Erythroblast (primary cell): ENCODE measurements around the gene WSCD1.

ENCODE experiments used
- DNase-seq, 2 experiments: peaks; one replicate each; lab custom pipeline; 2025; lab: John Stamatoyannopoulos, UW
- GATA1 ChIP-seq: IDR thresholded peaks from 2 replicates; pipeline ENCODE4 v1.6.1; 2011; ENCODE audit warnings: low read depth, mild to moderate bottlenecking, control low read depth, low read length, moderate library complexity
- POLR2A ChIP-seq: IDR thresholded peaks from 2 replicates; pipeline ENCODE4 v1.6.1; 2011; ENCODE audit warnings: mild to moderate bottlenecking, low read length

WSCD1 gene

DNA sequence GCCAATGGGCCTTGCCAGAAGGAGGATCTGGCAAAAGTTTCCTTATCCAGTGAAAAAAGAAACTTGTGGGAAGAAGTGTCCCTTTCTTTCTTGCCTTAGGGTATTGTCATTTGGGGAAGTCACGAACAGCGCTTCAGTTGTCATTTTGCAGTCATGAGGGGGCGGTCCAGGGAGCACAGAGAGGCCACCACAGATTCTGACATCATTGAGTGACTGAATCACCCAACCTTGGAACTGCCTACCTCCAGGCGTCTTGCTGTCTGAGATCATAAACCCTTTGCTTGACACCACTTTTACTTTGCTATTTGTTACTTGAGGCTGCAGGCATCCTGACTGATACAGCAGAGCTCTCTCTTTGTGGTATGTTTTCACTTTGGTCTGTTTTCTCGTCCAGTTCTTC lies 3.1 kb upstream of the WSCD1 start:
- no peak for DNase-seq
- TF ChIP-seq POLR2A: no peak
- TF ChIP-seq GATA1: no peak

DNA sequence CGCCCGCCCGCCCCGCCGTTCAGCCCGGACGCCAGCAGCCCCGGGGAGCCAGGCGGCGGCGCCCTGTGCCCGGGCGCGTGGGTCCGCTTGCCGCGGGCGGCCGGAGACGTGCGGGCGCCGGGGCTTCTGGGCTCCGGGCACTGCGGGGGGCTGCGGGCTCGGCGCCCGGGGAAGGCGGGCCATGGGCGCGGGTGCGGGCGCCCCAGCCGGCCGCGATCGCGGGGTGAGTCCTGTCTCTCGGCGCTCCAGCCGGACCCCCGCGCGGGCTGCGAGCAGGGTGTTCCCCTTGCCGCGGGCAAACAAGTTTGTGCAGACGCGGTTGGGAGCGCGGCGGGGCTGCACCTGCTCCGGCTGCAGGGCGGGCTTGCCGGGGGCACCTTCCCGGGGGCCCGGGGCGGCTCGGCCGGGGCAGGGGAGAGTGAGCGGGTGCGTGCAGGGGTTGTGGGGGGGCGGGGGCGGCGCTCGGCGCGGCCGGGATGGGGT lies 292 bp downstream of the WSCD1 start:
- no peak for DNase-seq
- TF ChIP-seq POLR2A (no peak), GATA1 (no peak)

DNA sequence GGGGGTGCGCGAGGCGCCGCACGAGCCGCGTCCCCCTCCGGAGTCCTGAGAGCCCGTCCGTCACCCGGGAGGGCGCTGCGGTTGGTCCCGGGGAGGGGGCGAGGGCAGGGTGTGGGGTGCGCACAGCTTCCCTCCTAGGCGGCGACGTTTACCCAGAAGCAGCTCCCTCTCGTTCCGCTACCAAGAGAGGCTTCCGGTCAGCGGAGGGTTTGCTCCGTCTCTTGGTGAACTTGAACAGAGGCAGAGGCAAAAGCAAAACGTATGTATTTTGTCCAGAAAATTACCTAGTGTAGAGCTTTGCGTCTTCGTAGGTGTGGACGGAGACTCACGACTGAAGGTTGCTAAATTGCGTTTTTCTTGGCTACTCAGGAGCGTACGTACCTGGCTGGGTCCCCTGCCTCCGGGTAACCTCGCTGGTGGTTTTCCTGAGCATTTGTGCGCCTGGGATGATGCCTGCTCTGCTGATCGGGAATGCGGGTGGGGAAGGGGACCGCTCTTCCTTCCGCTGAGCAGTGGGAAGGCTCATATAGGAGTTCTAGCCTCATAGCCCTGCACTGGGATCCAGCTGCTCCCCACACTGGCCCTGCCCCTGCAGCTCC lies 833 bp downstream of the WSCD1 start:
- no peak for TF ChIP-seq POLR2A
- TF ChIP-seq GATA1: no peak
- no peak for DNase-seq

DNA sequence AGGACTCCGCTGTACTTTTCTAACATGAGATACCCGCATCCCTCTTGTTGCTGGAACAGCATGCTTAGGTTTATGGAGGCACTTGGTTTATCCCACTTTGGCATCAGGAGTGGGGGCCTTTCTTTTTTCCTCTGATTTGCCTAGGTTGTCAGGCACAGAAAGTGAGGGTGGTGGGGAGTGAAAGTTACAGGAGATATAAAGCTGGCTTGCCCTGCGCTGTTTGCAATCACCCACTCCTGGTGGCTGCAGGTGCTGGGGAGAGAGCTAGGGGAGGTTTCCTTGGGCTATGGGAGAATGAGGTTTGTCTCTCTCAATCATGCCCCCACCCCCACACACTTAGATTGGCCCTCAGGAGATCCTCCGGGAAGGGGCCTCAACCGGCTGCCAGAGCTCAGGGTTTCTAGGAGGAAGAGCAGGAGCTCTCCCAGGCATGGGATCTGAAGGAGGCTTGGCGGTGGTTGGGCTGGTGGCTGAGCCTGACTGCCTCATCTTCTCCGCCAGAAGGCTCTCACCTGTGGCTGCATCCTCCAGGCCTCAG lies 1.4 kb downstream of the WSCD1 start:
- TF ChIP-seq GATA1 (no peak), POLR2A (no peak)
- no peak for DNase-seq

DNA sequence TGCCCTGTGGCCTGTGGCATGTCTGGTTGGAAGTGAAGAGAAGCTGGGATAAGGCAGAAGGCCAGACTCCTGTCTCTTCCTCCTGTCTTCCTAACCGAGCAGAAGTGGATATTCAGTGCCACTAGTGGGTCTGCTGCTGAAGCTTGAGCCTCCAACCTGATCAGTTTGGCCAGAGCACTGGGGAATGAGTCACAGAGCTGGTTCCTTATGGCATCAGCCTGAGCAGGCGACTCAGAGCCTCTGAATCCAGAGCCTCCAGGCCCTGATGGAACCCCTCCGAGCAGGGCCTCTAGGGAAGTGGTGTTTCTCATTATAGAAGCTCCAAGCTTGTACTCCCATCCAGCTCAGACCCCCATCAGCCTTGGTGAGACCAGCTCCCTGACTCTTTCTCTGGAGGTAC lies 2.0 kb downstream of the WSCD1 start:
- no peak for TF ChIP-seq POLR2A
- no peak for TF ChIP-seq GATA1
- DNase-seq: no peak

DNA sequence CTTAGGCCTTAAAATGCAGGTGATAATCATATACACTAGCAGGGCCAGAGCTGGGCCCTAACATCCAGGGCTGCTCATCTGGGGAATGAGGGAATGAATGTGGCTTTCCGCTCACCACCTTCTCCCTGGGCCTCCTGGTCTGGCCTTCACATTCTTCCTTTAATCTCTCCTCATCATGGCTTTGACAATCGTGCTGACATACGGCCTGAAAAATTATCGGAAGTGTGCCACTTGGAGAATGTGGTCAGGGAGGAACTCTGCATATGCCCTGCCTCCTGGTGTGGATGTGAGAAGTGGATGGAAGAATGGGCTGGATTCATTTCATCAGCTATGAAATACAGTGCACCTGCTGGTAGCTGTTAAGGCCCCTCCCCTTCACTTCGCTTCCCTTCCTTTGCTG lies 2.4 kb downstream of the WSCD1 start:
- DNase-seq: no peak
- TF ChIP-seq GATA1 (no peak), POLR2A (no peak)

DNA sequence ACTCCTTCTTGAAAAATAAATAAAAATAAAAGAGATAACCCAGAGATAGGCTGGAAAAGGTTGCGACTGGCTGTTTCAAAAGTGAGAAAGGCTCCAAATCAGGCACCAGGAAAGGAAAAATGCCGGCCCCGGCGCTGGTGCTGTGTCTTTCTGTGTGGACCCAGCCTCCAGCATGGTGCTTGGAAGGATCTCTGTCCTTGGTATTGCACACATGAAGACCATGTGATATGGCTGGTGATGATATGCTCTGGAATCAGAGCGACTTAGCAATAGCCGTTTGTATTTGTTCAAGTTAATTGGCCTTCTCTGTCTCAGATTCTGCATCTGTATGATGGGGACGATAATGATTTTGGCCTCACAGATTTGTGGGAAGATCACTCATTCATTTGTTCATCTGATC lies 3.4 kb downstream of the WSCD1 start:
- TF ChIP-seq GATA1 (no peak), POLR2A (no peak)
- DNase-seq: no peak

DNA sequence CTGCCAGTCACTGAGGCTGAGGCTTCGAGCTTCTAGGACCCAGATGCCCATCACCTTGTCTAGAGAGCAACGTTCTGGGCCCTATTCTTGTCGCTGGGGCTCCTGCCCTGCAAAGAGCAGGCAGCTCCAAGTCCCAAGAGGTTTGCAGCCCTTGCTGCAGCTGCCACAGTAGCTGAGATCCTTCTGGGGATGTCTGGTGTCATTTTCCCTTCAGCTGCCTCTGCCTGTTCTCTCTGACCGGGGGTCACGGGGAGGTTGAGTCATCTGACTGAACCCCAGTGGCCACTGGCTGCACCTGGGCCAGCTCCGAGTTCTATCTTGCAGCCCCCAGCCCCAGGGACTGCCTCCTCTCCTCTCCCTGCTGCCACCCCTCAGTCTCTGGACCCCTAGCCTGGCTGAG lies 4.9 kb downstream of the WSCD1 start:
- TF ChIP-seq POLR2A: no peak
- TF ChIP-seq GATA1: no peak
- DNase-seq: no peak

DNA sequence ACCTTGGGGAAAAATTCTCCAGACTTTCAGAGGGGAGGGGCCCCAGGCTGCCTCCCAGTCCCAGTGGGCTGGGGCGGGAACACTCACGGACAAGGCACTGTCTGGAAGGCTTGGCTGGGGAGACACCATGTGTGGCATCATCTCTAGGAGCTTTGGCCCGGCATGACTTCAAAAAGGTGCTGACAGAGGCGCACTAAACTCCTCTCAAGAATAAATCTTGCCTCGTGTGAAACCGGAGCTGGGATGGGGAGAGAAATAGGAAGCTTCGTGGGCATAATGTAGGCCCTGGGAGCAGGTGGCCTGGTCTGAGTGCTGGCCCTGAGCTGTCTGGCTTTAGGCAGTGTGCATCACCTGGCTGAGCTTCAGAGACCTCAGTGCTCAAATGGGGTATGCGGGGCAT lies 5.7 kb downstream of the WSCD1 start:
- TF ChIP-seq GATA1 (no peak), POLR2A (no peak)
- no peak for DNase-seq

DNA sequence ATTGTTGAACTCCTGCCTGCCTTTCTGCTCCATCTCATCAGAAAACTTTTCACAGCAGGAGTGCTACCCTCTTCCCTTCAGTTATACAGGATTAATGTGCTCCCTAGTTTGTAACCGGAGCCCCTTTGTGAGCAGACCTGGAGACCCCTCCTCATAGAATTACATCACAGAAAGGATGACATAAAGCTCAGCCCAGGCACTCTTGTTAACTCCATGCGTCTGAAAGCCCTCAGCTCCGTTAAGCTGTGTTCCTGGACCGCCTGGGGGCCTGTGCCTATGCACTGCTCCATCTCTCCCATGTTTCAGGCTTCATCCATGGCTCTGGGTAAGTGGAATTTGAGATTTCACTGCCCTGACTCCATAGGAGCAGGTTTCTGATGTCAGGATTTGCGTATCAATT lies 7.6 kb downstream of the WSCD1 start:
- no peak for DNase-seq
- TF ChIP-seq POLR2A (no peak), GATA1 (no peak)

DNA sequence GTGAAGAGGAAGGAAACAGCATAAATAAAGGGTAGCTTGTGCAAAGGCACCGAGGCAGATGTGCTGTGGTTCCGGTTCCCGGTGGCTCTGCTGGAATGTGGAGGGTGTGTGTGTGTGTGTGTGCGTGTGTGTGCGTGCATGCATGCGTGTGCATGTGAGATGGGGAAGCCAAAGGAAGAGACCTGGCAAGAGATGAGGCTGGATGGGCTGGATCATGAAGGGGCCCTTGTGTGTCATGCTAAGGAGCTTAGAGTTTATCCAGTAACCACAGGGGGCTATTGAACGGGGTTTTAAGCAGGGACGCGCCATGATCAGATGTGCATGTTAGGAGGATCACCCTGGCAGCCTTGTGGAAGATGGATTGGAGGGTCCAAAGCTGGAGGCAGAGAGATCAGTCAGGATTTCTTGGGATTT lies 8.3 kb downstream of the WSCD1 start:
- no peak for DNase-seq
- TF ChIP-seq POLR2A (no peak), GATA1 (no peak)

DNA sequence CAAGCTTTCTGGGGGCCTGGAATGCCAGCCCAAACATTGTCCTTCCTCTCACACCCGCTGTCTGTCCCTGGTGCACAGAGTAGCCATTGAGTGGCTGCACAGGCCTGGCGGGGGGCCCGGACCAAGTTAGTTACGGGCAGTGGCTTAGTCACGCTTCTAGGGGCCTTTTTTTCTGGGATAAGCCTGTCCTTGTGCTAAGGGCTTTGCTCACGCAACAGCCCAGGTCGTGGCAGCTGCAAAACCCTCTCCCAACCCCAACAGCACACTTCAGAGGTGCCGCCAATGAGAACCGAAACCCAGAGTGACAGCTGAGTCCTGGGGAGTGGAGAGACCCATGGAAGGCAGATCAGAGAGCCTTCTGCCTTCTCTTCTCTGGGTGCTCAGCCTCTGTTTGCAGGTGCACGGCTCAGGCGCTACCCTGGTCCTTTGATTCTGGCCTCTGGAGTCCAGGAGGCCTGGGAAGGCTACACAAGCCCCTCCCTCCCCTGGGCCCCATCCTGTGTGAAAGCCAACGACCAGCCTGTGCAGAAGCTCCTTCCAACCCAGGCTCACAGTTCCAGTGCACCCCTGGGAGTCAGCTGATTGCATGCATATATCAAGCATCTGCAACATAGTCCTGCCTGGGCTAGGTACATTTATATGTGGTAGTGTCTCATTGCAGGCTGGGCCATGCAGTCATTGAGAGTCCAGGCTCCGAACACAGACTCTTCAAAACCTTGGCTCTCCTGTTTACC lies 9.1 kb downstream of the WSCD1 start:
- no peak for DNase-seq
- TF ChIP-seq GATA1 (no peak), POLR2A (no peak)

DNA sequence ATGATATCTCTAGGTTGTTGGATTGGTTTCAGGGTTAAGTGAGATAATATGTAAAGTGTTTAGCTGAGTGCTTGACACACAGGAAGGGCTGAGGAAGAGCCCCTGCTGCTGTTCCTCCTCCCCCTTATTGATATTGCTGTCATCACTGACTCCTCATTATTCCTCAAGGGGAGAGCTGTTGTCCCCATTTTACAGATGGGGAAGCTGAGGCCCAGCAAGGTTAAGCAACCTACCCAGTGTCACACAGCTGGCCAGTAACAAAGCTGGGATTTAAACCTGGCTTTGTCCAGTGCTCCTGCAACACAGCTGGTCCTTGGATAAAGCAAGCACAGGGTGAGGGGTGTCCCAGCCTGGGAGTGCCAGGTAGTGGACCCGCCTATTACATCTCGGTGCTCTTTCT lies 9.8 kb downstream of the WSCD1 start:
- DNase-seq: no peak
- no peak for TF ChIP-seq GATA1
- no peak for TF ChIP-seq POLR2A

DNA sequence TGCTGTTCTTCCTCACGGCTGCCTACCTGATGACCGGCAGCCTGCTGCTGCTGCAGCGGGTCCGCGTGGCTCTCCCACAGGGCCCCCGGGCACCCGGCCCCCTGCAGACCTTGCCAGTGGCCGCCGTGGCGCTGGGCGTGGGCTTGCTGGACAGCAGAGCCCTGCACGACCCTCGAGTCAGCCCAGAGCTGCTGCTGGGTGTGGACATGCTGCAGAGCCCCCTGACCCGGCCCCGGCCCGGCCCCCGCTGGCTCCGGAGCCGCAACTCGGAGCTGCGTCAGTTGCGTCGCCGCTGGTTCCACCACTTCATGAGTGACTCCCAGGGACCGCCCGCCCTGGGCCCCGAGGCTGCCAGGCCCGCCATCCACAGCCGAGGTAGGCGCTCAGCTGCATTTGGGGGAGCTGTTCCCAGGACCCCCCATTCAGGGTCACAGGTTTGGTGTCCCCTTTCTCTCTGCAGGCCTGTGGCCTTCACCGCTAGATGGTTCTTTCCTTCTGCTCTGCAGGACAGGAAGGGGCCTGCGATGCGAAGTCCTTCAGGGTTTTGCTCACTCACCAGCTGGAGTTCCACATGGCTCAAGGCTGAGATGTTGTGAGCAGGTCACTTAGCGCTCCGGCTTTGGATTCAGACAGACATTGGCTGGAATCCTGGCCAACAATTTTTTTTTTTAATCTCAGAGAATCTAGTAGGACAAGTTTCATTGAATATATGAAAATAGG lies 10.7 kb downstream of the WSCD1 start:
- TF ChIP-seq GATA1 (no peak), POLR2A (no peak)
- no peak for DNase-seq

DNA sequence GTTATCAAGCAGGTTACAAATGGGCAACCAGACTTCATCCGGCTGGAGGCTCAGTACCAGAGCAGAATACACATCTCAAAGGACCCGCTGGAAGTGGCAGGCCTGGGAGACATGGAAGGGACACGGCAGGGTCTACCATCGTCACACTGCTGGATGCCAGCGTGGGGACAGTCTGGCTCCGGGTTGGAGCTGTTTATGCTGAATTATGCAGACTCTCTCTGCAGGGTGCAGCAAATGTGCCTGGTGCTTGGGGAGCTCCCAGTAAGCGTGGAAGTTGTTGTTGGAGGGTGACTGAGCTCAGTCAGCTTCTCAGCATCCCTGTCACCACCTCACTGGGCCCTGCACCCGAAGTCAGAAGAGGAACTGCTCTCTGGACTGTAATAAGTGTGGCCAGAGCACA lies 12.2 kb downstream of the WSCD1 start:
- DNase-seq: no peak
- TF ChIP-seq POLR2A (no peak), GATA1 (no peak)
